ENCODE measurements around the gene CDC25C.
"Not testable (repeated sequence)": the region's sequence is repeated elsewhere in the genome, so short reads cannot be mapped to it uniquely, and the experiment has no call there.

Gene CDC25C

GRCh38 chr5:138263581-138263980, 68.0 kb downstream of the CDC25C start:
- intact Hi-C loops (cut with DNase I; ENCODE audit: low total_unique reads), result no loop called here
- Histone ChIP-seq H3K4me1 (no peaks in the 10 kb centered on the region), H3K36me3 (no peaks in the 10 kb centered on the region), H3K27me3 (peaks cover 0 to 13% of the 10 kb centered on the region in 2 donors), H3K4me3 (no peak overlapping the region), H3K9me3 (no peaks in the 10 kb centered on the region), H3K27ac (no peak overlapping the region)
- DNase-seq, result no peak
- TF ChIP-seq CTCF (IDR thresholded peaks at IDR 0.05), result no peak

DNA sequence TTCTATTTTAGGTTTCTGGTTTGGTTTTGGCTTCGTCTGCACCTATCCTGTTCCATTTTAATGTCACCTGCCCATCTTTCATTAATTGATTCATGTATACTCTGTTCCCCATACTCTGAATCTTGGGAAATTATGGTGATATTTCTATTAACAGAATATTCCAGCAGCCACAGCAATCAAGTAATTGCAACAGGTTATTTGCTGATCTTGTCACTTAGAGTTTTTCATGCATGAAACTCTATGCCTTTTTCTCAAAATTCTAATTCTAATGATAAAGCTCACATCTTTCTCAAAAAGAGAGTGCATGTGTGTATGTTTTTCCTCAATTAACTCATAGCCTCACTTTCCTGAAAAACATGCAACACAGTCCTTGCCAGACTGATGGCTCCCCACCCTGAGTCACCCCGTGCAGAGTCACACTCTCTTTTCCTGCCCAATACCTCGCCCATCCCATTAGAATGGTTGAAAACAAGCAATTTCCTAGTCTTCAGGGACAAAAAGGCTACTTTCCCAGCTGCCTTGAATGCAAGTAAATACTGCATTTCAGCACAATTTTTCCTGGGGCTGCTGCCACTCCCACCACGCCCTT, 72.8 kb downstream of the CDC25C start:
- TF ChIP-seq CTCF (IDR thresholded peaks at IDR 0.05), result no peak
- H3K36me3 ChIP-seq, result no peaks in the 10 kb centered on the region
- no peak for DNase-seq
- H3K4me3 ChIP-seq, result no peak overlapping the region
- no peaks in the 10 kb centered on the region for H3K4me1 ChIP-seq
- H3K27ac ChIP-seq, result no peak overlapping the region
- no peaks in the 10 kb centered on the region for H3K9me3 ChIP-seq
- no peaks in the 10 kb centered on the region for H3K27me3 ChIP-seq
- intact Hi-C loops (cut with DNase I; ENCODE audit: low total_unique reads), result no loop called here

- H3K9me3 ChIP-seq, result no peaks in the 10 kb centered on the region
- H3K27ac ChIP-seq, result no peak overlapping the region
- no peaks in the 10 kb centered on the region for H3K4me1 ChIP-seq
- peaks cover 0 to 5% of the 10 kb centered on the region in 2 donors for H3K27me3 ChIP-seq
- no peak overlapping the region for H3K4me3 ChIP-seq
- DNase-seq, result no peak
- H3K36me3 ChIP-seq, result no peaks in the 10 kb centered on the region
- TF ChIP-seq CTCF (IDR thresholded peaks at IDR 0.05), result no peak
- intact Hi-C loops (cut with DNase I; ENCODE audit: low total_unique reads), result no loop called here
Observed at GRCh38 chr5:138257583-138257982, 74.0 kb downstream of the CDC25C start.

- Histone ChIP-seq H3K4me1 (no peaks in the 10 kb centered on the region), H3K27me3 (peaks cover 0 to 5% of the 10 kb centered on the region in 2 donors), H3K27ac (no peak overlapping the region), H3K9me3 (no peaks in the 10 kb centered on the region), H3K36me3 (no peaks in the 10 kb centered on the region), H3K4me3 (no peak overlapping the region)
- no peak for TF ChIP-seq CTCF (IDR thresholded peaks at IDR 0.05)
- DNase-seq, result no peak
- intact Hi-C loops (cut with DNase I; ENCODE audit: low total_unique reads), result no loop called here
Observed at GRCh38 chr5:138252944-138253343, 78.7 kb downstream of the CDC25C start.

DNA sequence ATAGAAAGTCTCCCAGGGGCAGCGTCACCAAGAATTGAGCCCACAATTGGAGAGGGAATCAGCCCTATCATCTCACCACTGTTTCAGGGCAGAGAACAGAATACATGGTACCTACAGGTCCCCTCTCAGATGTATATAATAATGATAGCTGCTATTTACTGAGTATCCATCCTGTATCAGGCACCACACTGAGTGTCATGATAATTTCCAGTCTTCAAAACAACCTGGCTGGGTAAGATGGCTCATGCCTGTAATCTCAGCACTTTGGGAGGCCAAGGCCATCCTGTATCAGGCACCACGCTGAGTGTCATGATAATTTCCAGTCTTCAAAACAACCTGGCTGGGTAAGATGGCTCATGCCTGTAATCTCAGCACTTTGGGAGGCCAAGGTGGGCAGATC, 83.8 kb downstream of the CDC25C start:
- H3K4me1 ChIP-seq; H3K27me3 ChIP-seq; H3K36me3 ChIP-seq; H3K4me3 ChIP-seq; DNase-seq; intact Hi-C loops (cut with DNase I; ENCODE audit: low total_unique reads); H3K9me3 ChIP-seq; H3K27ac ChIP-seq: not testable (repeated sequence)

DNA sequence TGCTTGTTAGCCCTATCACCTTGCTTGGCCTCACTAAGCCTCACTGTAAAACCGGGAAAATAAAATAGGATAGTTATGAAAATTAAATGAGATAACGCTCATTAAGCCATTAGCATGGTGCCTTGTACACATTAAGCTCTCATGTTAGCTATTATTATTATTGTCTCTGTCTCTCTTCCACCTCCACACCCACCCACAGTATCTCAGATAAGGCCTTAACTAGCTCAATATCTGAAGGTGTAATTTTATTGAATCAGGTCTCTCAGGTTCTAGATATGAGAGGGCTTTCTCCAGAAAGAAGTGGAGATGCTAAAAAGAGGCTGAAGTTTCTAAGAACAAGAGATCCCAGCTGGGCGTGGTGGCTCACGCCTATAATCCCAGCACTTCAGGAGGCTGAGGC, 84.8 kb downstream of the CDC25C start:
- TF ChIP-seq CTCF (IDR thresholded peaks at IDR 0.05), result no peak
- H3K27ac ChIP-seq, result no peak overlapping the region

More for the DNA sequence above, 84.8 kb downstream of the CDC25C start:
- DNase-seq, result no peak
- intact Hi-C loops (cut with DNase I; ENCODE audit: low total_unique reads), result no loop called here
- Histone ChIP-seq H3K36me3 (no peaks in the 10 kb centered on the region), H3K4me3 (no peak overlapping the region), H3K4me1 (peaks cover 0 to 6% (median 3%) of the 10 kb centered on the region in 4 donors), H3K27me3 (no peaks in the 10 kb centered on the region), H3K9me3 (no peaks in the 10 kb centered on the region)

Data from tibial artery (tissue), 4 donors.